Loucy (cell line): ENCODE data around the gene FBXL15.

ENCODE experiments used
- H2AFZ ChIP-seq: fragments of 200-600 bp; sonication (generic); 2 replicates; pipeline ENCODE4 v1.6.0; 2016; ENCODE audit warnings: antibody characterized with exemption, mild to moderate bottlenecking, low read length, moderate library complexity
- H3F3A ChIP-seq: fragments of 200-600 bp; 2 replicates; pipeline ENCODE4 v1.6.0; 2016; ENCODE audit warnings: antibody characterized with exemption, low read depth, mild to moderate bottlenecking
- H3K27me3 ChIP-seq: fragments of 200-600 bp; sonication (generic); 2 replicates; pipeline ENCODE4 v1.6.1; 2014; ENCODE audit warnings: low read length, mild to moderate bottlenecking; ENCODE audit not compliant: insufficient read depth, poor library complexity, severe bottlenecking
- H3K36me3 ChIP-seq: fragments of 200-600 bp; sonication (generic); 2 replicates; pipeline ENCODE4 v1.6.1; 2016; ENCODE audit warnings: low read length; ENCODE audit not compliant: insufficient read depth
- H3K4me1 ChIP-seq: fragments of 200-600 bp; sonication (generic); 2 replicates; pipeline ENCODE4 v1.5.1; 2014; ENCODE audit warnings: low read length, mild to moderate bottlenecking; ENCODE audit not compliant: insufficient read depth, poor library complexity, severe bottlenecking
- H3K4me2 ChIP-seq: fragments of 200-600 bp; sonication (generic); 2 replicates; pipeline ENCODE4 v1.6.0; 2014; ENCODE audit warnings: antibody characterized with exemption, low read length, low read depth, mild to moderate bottlenecking; ENCODE audit not compliant: poor library complexity, severe bottlenecking
- H3K4me3 ChIP-seq: fragments of 200-600 bp; sonication (generic); 2 replicates; pipeline ENCODE4 v1.5.1; 2014; ENCODE audit warnings: low read length, mild to moderate bottlenecking, mixed read lengths; ENCODE audit not compliant: poor library complexity, severe bottlenecking
- H3K79me2 ChIP-seq: fragments of 200-600 bp; sonication (generic); 2 replicates; pipeline ENCODE4 v1.6.1; 2014; ENCODE audit warnings: low read length; ENCODE audit not compliant: insufficient read depth
- H3K9ac ChIP-seq: fragments of 200-600 bp; sonication (generic); 2 replicates; pipeline ENCODE4 v1.6.0; 2014; ENCODE audit warnings: mild to moderate bottlenecking, low read depth, low read length, moderate library complexity; ENCODE audit not compliant: poor library complexity, severe bottlenecking
- H3K9me2 ChIP-seq: fragments of 200-600 bp; sonication (generic); replicated peaks from 2 replicates; pipeline ENCODE4 v1.6.1; 2016; ENCODE audit warnings: low read depth, low read length, mixed read lengths
- H3K9me3 ChIP-seq: fragments of 200-600 bp; sonication (generic); 2 replicates; pipeline ENCODE4 v1.6.1; 2014; ENCODE audit warnings: mild to moderate bottlenecking, antibody characterized with exemption, low read length, low read depth; ENCODE audit not compliant: insufficient read depth
- H4K20me1 ChIP-seq: fragments of 200-600 bp; sonication (generic); 2 replicates; pipeline ENCODE4 v1.6.0; 2014; ENCODE audit warnings: antibody characterized with exemption, low read length, mild to moderate bottlenecking; ENCODE audit not compliant: insufficient read depth, poor library complexity, severe bottlenecking
- EZH2phosphoT487 ChIP-seq: fragments of 200-600 bp; IDR thresholded peaks from 2 replicates; pipeline ENCODE4 v1.6.1; 2018; ENCODE audit warnings: antibody characterized with exemption, mild to moderate bottlenecking, moderate library complexity, borderline replicate concordance
- TF ChIP-seq, protein P1 (sequence below): fragments of 200-600 bp; sonication (generic); conservative IDR thresholded peaks from 2 replicates; pipeline ENCODE4 v1.5.1; 2014; ENCODE audit warnings: mild to moderate bottlenecking, antibody characterized with exemption, low read length

The FBXL15 gene

DNA sequence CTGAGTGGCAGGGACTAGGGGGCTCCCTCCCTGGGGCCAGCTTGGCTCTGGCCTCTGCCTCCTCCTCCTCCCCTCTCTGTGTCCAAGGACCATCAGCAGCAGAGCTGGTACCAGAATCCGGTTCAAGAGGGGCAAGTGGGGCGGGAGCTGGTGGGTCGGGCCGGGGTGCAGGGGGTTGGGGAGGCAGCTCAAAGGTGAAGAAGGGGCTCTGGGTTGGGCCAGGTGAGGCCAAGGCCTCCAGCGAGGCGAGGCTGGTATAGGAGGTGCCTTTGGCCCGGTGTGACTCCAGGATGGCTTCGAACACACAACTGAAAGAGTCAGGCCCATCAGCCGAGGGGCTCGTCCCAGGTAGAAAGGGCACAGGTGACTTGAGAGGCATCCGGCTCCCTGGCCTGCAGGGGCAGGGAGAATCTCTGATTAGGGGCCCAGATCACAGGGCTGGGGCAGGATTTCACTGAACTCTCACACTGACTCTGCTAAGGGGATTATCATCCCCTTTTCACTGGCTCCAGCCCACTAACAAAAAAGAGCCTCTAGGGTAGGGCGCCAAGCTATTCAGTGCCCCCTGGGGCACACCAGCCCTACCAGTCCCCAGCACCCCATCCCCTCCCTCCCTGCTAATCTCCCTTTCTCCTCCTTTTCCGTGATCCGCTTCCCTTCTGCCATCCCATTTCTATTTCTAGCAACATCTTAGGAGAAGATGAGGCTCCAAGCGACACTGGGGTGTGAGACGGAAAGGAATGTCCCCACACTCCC, 6.7 kb upstream of the FBXL15 start:
- Histone ChIP-seq H3K9me2 (no peaks in the 10 kb centered on the region), H3K36me3 (no peaks in the 10 kb centered on the region), H3K79me2 (no peaks in the 10 kb centered on the region), H2AFZ (no peak overlapping the region), H3K9me3 (no peaks in the 10 kb centered on the region), H3F3A (no peaks in the 10 kb centered on the region), H3K9ac (no peak overlapping the region), H3K4me2 (no peak overlapping the region), H3K4me3 (no peak overlapping the region), H3K27me3 (peaks cover 22% of the 10 kb centered on the region), H4K20me1 (no peaks in the 10 kb centered on the region), H3K4me1 (no peaks in the 10 kb centered on the region)
- TF ChIP-seq, protein P1, sequence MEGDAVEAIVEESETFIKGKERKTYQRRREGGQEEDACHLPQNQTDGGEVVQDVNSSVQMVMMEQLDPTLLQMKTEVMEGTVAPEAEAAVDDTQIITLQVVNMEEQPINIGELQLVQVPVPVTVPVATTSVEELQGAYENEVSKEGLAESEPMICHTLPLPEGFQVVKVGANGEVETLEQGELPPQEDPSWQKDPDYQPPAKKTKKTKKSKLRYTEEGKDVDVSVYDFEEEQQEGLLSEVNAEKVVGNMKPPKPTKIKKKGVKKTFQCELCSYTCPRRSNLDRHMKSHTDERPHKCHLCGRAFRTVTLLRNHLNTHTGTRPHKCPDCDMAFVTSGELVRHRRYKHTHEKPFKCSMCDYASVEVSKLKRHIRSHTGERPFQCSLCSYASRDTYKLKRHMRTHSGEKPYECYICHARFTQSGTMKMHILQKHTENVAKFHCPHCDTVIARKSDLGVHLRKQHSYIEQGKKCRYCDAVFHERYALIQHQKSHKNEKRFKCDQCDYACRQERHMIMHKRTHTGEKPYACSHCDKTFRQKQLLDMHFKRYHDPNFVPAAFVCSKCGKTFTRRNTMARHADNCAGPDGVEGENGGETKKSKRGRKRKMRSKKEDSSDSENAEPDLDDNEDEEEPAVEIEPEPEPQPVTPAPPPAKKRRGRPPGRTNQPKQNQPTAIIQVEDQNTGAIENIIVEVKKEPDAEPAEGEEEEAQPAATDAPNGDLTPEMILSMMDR = no peak
- no peak for TF ChIP-seq EZH2phosphoT487

DNA sequence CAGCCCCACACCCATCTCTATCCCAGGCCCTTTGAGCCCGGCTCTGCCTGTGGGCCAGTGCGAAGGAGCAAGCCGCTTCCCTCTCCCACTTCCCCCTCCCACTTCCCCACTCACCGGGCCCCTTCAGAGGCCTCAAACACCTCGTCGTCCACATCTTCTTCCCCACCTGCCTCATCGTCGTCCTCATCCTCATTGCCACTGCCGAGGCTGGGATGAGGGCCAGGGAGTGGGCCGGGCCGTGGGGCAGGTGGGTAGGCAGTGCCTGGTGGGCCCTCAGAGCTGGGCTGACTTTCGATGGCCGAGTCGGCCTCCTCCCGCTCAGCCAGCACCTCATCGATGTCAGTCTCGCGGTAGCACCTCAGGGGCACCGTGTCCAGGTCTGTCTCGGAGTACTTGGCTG, 5.9 kb upstream of the FBXL15 start:
- TF ChIP-seq EZH2phosphoT487 = no peak
- TF ChIP-seq, protein P1 = no peak
- Histone ChIP-seq H3K36me3 (no peaks in the 10 kb centered on the region), H3F3A (no peaks in the 10 kb centered on the region), H4K20me1 (no peaks in the 10 kb centered on the region), H3K9me2 (no peaks in the 10 kb centered on the region), H3K4me2 (no peak overlapping the region), H3K4me1 (peaks cover 5% of the 10 kb centered on the region), H2AFZ (no peak overlapping the region), H3K9me3 (no peaks in the 10 kb centered on the region), H3K79me2 (no peaks in the 10 kb centered on the region), H3K9ac (no peak overlapping the region), H3K4me3 (no peak overlapping the region), H3K27me3 (peaks cover 15% of the 10 kb centered on the region)

DNA sequence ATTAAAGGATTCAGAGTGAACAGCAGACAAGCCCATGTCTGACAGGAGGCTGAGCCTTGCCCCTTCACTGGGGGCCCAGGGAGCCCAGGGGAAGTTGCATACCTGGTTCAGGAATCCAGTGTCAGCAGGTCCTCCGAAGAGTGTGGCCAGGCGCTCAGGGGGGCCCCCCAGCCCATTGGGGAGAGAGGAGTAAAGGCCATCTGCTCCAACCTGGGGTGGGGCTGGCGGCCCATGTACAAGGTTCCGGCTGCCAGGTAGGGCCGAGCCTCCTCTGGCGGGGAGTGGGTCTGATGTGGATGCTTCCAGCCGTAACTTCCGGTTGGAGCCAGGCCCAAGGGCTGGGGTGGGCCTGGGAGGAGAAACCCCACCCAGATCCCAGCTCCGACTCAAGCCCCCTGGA, 4.4 kb upstream of the FBXL15 start:
- Histone ChIP-seq H3K9me3 (no peaks in the 10 kb centered on the region), H3K4me1 (peaks cover 13% of the 10 kb centered on the region), H3K4me3 (no peak overlapping the region), H3F3A (no peaks in the 10 kb centered on the region), H3K36me3 (no peaks in the 10 kb centered on the region), H4K20me1 (no peaks in the 10 kb centered on the region), H3K9ac (no peak overlapping the region), H3K9me2 (no peaks in the 10 kb centered on the region), H3K79me2 (peaks cover under 1% of the 10 kb centered on the region; the same call in 1 of the 2 replicates), H3K4me2 (no peak overlapping the region), H2AFZ (no peak overlapping the region), H3K27me3 (no peaks in the 10 kb centered on the region)
- TF ChIP-seq, protein P1 = no peak
- TF ChIP-seq EZH2phosphoT487 = no peak
